NOMO-1 treated with DMSO at 0.1 percent for 48 hours (cell line): Measurements from ENCODE around the gene CCDC88B.

Experiments
- DNase-seq: peaks from one replicate; lab custom pipeline; 2025; ENCODE audit not compliant: unreplicated experiment; lab: John Stamatoyannopoulos, UW

CCDC88B gene

DNA sequence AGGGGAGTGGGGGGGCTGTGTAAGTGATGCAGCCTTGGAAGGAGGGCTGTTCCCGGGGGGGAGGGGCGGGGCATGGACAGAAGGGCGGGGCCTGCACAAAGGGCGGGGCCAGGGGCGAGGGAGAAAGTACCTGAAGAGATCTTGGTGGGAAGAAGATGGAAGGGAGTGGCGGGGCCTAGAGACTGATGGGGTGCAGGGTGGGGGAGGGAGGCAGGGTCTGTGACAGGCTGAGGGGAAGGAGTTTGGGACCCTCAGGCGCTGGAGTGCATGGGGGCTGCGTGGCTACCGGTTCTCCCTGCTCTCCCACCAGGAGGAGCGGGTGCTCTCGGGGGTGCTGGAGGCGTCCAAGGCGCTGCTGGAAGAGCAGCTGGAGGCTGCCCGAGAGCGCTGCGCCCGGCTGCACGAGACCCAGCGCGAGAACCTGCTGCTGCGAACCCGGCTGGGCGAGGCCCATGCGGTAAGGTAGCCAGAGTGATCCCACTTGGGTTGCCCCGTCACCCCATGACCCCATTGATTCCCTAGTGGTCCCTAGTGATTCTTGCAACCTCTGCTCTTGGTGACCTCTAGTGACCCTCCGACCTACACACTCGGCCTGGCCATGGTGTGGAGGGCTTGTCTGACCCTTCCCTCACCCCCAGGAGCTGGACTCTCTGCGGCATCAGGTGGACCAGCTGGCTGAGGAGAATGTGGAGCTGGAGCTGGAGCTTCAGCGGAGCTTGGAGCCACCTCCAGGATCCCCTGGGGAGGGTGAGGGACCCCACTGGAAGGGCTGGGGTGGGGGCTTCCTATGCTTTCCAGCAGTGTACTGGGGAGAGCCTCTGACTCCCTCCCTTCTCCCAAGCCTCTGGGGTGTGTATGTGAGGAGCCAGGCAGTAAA lies 3.1 kb downstream of the CCDC88B start:
- no peak for DNase-seq

DNA sequence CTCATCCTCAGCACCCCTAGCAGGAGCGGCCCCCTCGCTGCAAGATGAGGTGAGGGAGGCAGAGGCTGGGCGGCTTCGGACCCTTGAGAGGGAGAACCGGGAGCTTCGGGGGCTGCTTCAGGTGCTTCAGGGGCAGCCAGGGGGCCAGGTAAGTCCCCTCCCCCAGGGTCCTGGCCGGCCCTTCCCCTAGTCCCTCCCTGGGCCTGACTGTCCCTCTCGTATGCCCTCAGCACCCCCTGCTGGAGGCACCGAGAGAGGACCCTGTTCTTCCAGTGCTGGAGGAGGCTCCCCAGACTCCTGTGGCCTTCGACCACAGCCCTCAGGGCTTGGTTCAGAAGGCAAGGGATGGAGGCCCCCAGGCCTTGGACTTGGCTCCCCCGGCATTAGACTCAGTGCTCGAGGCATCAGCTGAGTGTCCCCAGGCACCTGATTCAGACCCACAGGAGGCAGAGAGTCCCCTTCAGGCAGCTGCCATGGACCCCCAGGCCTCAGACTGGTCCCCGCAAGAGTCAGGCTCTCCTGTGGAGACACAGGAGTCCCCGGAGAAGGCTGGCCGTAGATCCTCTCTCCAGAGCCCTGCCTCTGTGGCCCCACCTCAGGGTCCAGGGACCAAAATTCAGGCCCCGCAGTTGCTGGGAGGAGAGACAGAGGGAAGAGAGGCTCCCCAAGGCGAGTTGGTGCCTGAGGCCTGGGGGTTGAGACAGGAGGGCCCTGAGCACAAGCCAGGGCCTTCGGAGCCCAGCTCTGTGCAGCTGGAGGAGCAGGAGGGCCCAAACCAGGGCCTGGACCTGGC lies 4.0 kb downstream of the CCDC88B start:
- no peak for DNase-seq

DNA sequence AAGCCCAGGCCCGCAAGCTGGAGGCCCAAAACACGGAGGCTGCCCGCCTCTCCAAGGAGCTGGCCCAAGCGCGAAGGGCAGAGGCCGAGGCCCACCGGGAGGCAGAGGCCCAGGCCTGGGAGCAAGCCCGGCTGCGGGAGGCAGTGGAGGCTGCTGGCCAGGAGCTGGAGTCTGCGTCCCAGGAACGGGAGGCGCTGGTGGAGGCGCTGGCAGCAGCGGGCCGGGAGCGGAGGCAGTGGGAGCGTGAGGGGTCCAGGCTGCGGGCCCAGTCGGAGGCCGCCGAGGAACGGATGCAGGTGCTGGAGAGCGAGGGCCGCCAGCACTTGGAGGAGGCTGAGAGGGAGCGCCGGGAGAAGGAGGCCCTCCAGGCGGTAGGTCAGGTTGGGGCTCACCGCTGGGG lies 4.8 kb downstream of the CCDC88B start:
- DNase-seq = no peak

DNA sequence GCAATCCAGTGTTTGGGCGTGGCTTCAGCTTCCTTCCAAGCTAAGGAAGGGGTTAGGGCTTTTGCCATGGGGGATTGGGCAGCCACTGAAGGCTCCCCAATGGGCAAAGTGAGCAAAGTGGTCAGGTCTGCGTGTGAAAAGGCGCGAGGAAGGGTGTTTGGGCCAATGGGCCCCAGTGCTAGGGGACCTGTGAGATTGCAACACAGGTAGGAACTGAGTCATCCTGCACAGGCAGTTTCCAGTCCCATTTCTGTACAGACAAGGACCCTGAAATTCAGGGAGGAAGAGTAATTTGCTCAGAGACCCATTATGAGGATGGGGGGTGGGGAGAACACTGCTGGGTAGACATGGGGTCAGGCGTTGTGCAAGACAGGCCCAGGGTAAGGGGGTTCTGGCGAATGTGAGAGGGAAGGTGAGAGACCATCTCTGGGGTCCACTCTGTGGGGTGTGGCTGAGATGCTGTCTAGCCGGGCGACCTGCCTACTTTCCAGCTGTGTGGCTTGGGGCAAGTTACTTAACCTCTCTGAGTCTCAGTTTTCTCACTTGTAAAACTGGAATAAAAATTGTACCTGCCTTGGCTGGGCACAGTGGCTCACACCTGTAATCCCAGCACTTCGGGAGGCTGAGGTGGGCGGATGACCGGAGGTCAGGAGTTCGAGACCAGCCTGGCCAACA lies 7.3 kb downstream of the CCDC88B start:
- DNase-seq = peak; percentile 69

DNA sequence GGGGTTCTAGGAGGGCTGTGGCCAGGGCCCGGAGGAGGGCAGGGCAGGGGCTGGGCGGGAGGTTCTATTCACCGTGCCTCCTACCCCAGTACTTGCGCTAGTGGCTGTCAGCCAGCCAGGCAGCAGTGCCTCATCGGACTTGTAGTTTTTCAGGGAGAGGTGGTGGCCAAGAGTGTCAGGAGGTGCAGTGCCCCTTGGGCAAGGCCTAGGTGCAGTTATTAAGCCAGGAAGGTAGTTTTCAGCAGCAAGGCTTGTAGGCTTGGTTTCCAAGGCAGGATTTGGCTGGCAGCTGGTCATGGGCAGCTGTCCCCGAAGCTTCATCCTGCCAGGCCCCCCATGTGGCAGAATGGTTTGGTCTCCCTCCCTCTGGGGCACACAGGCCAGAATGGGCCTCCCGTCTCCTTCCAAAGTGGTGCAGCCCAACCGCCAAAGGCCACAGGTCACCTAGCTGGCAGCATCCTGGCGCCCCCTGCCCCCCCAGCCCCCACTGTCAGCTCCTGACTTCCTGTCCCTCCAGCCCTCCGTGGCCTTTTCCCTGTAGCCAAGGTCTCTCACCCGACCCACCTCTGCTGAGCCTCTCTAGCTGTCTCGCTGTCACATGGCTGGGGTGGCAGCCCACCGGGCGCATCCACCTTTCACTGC lies 8.5 kb downstream of the CCDC88B start:
- DNase-seq = no peak

DNA sequence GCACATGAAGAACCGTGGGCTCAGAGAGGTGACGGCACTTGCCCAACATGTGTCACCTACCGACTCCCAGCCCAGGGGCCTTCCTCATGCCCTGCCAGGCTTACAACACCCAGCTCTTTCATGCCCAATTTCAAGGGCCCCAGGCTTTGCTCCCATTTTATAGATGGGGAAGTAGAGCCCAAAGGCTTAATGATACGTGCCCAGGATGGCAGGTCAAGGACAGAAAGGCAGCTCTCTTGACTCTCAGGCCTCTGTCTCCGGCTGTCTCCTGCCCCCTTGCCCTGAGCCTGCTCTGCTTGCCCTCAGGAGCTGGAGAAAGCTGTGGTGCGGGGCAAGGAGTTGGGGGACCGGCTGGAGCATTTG lies 9.0 kb downstream of the CCDC88B start:
- no peak for DNase-seq

GRCh38 chr11:64349404-64349803 lies 9.4 kb downstream of the CCDC88B start:
- no peak for DNase-seq

DNA sequence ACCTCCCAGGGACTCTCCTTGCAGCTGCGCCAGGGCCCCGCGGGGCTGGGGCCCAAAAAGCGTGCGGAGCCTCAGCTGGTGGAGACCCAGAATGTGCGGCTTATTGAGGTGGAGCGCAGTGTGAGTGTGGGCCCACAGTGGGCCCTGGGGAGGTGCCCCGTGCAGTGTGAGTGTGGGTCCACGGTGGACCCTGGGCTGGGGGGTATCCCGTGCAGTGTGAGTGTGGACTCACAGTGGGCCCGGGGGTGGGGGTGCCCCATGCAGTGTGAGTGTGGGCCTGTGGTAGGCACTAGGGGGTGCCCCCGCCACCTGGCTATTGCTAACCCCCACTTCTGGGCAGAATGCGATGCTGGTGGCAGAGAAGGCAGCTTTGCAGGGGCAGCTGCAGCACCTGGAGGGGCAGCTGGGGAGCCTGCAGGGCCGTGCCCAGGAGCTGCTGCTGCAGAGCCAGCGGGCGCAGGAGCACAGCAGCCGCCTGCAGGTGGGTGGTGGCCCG lies 11.2 kb downstream of the CCDC88B start:
- no peak for DNase-seq

DNA sequence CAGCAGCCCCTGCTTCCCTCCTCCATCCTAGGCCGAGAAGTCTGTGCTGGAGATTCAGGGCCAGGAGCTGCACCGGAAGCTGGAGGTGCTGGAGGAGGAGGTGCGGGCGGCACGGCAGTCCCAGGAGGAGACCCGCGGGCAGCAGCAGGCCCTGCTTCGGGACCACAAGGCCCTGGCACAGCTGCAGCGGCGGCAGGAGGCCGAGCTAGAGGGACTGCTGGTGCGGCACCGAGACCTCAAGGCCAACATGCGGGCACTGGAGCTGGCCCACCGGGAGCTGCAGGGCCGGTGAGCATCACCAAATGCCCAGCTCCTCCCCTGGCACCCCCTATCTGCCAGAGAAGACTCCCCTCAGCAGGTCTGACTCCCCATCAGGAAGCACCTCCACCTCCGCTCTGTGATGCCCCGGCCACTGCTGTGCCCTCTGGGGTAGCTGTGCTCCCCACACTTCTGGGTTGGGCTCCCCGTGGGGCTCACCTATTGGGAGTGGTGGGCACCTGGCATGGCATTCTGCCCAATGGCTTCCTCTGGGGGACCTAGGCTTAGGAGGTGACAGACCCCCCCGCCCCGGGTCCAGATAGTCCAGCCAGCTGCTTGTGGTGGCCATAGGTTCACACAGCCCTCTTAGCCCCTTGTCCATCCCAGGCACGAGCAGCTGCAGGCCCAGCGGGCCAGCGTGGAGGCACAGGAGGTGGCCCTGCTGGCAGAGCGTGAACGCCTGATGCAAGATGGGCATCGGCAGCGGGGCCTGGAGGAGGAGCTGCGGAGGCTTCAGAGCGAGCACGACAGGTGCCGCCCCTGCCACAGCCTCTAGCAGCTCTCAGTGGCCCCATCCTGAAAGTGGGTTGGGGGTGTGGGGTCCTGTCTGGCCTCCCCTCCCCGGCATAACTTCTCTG lies 12.3 kb downstream of the CCDC88B start:
- DNase-seq = no peak

DNA sequence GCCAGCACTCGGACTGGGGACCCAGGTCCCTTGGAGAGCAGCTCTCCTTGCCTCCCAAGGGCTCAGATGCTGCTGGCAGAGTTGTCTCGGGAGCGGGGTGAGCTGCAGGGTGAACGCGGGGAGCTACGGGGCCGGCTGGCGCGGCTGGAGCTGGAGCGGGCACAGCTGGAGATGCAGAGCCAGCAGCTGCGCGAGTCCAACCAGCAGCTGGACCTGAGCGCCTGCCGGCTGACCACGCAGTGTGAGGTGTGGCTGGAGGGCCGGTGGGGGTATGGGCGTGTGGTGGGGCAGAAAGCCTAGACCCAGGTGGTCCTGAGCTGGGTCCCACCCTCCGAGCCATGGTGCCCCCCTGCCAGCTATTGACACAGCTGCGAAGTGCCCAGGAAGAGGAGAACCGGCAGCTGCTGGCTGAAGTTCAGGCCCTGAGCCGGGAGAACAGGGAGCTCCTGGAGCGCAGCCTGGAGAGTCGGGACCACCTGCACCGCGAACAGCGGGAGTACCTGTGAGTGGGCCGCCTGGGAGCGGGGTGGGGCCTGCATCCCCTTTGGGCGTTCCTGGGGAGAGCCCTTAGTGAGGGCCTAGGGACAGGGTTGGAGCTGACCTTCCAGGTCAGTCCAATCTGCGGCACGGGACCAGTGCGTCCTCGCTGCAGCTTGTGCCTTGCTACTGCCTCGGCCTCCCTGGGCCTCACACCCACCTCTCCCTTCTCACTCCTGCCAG lies 13.2 kb downstream of the CCDC88B start:
- DNase-seq = no peak

DNA sequence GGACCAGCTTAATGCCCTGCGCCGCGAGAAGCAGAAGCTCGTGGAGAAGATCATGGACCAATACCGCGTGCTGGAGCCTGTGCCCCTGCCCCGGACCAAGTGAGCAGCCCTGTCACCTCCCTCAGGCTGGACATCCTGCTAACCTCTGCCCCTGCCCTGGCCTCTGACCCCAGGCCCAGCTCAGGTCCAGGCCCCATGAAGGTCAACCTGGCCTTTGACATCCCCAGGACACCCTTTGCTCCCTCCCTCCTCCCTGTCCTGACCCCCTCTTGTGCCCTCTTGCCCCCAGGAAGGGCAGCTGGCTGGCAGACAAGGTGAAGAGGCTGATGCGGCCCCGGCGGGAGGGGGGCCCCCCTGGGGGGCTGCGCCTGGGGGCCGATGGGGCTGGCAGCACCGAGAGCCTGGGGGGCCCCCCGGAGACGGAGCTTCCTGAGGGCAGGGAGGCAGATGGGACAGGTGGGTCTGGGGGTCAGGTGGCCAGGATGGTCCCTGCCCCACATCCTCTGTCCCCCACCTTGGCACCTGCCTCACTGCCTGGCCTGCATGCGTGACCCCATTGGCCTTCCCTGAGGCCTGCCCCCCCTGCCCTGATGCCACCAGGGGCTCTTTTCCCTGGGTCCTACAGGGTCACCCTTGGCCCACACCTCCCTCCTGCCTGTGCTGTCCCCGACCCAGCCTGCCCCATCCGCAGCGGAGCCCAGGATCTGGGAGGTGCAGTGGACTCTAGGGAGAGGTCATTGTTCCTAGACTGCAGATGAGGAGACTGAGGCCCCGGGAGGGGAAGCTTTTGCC lies 13.9 kb downstream of the CCDC88B start:
- no peak for DNase-seq

DNA sequence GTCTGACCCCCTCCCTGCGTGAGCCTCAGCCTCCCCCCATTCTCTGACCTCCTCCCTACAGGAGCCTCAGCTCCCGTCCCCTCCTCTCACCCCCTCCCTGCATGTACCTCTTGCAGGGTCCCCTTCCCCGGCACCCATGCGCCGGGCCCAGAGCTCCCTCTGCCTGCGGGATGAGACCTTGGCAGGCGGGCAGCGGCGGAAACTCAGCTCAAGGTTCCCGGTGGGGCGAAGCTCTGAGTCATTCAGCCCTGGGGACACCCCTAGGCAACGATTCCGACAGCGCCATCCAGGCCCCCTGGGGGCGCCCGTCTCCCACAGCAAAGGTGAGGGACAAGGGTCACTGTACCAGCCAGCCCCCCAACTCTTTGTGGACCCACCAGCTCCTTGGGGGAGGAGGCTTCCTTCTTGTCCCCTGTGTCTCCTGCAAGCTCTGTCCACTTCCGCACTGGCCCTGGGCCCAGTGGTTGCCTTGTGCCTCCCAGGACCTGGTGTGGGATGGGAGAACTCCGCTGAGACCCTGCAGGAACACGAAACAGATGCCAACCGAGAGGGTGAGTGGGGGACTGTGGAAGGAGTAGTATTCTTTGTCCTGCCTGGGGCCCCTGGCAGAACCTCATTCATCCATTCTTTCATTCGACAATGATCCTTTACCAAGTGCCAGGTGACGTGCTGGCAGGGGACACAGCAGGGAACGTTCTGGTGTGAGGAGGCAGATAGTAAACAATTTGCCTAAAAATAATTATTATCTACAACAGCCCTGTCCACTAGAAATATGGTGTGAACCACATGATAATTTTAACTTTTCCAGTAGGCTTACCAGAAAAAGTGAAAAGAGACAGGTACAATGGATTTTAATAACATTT lies 15.3 kb downstream of the CCDC88B start:
- no peak for DNase-seq

GRCh38 chr11:64356498-64357411 lies 16.8 kb downstream of the CCDC88B start:
- DNase-seq = peak; percentile 17

GRCh38 chr11:64357446-64357845 lies 17.4 kb downstream of the CCDC88B start:
- no peak for DNase-seq

DNA sequence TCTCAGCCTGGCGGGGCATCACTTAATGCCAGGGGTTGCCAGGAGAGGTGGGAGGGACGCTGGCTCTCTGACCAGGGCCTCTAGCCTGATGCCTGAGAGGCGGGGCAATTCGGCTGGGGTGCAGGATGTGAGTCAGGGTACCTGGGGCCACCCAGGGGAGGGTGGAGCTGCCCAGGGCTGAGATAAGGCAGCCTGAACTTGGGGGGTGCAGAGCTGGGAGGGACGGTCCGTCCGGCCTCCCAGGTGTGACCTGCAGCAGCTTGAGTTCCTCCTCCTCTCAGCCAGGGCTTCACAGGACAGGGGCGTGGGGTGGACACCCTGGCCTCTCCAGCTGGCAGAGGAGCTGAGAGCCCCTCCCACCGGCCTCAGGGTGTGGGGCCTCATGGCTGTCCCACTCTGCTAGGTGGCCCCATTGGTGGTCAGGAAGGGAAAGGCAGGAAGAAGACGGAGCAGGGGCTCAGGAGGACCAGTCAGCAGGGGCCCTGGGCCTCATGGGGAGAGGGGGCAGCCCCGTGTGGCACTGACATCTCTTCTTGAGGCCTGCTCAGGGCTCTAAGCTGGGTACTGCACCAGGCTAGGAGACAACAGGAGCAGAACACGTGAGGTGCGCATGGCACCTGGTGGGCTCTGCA lies 18.0 kb downstream of the CCDC88B start:
- no peak for DNase-seq

GRCh38 chr11:64358536-64358906 lies 18.5 kb downstream of the CCDC88B start:
- no peak for DNase-seq
